Measurements from ENCODE around the gene TNFAIP3.
A peak's percentile ranks its signal among the peaks of the same experiment; 100 is the strongest.

TNFAIP3 gene

DNA sequence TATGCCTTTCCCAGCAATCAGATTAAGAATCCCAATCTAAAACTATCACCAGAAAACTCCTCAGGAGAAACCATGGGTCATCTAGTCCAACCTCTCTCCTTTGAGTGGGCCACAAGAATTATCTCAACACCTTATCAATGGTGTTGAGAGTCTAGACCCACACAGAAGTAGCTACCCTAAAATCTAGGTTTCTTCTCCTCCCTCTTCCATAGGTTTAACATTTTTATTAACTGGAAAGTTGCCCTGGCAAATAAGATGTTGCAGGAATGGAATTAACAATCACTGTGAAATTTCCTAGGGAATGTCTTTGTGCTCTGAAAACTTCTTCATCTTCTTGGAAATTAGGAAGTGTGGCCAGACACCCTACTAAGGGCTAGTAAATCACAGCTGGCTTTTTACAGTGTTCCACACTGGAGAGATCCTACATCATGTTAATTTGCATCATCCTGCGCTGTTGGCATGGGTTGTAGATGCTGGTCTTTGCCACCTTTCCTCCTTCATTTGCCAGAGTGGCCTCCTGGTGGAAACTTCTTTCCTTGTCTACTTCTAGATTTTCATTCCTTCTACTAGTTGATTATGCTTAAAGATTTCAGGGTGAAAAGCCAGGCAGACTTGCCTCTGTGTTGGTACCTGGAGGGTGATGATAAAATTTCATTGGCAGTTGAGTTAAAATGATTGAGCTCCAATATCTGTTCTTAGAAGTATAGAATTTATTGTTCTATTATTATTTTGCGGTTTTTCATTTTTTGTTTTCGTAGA is 2.7 kb downstream of the TNFAIP3 start:
- TF ChIP-seq, protein P1, sequence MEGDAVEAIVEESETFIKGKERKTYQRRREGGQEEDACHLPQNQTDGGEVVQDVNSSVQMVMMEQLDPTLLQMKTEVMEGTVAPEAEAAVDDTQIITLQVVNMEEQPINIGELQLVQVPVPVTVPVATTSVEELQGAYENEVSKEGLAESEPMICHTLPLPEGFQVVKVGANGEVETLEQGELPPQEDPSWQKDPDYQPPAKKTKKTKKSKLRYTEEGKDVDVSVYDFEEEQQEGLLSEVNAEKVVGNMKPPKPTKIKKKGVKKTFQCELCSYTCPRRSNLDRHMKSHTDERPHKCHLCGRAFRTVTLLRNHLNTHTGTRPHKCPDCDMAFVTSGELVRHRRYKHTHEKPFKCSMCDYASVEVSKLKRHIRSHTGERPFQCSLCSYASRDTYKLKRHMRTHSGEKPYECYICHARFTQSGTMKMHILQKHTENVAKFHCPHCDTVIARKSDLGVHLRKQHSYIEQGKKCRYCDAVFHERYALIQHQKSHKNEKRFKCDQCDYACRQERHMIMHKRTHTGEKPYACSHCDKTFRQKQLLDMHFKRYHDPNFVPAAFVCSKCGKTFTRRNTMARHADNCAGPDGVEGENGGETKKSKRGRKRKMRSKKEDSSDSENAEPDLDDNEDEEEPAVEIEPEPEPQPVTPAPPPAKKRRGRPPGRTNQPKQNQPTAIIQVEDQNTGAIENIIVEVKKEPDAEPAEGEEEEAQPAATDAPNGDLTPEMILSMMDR (IDR thresholded peaks at IDR 0.05; ENCODE audit: low read depth, low read length) = no peak
- no peak for DNase-seq (ENCODE audit: low read depth, low spot score)
- H3K4me3 ChIP-seq (ENCODE audit: low read depth, low read length) = no peak overlapping the region
- in situ Hi-C loops (cut with HindIII; ENCODE audit: low sequenced_read_pairs) = no loop called here

- TF ChIP-seq, protein P1 (IDR thresholded peaks at IDR 0.05; ENCODE audit: low read depth, low read length) = no peak
- in situ Hi-C loops (cut with HindIII; ENCODE audit: low sequenced_read_pairs) = no loop called here
- DNase-seq (ENCODE audit: low read depth, low spot score) = no peak
- H3K4me3 ChIP-seq (ENCODE audit: low read depth, low read length) = no peak overlapping the region
These were observed 3.2 kb downstream of the TNFAIP3 start for GRCh38 chr6:137870308-137870644.

DNA sequence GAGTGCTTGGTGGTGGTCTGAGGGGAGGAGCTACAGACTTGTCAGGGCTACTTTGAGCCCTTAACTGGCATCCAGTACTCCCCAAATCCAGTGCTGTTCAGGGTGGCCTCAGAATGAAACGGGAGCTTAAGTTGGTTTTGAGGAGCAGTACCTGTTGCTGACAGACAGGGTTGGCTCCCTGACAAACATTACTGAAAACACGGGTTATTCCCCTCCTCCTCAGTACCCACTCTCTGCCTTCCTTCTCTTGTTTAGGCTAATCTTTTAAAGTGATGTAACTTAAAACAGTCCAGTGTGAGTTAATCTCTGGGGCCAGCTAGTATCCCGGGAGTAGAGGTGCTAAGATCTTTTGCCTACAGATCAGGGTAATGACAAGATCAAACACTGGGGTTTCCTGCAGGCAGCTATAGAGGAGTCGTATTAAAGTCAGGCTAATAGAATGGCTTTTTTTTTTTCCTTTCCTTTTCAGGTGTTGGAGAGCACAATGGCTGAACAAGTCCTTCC is 3.7 kb downstream of the TNFAIP3 start:
- no peak for DNase-seq (ENCODE audit: low read depth, low spot score)
- no peak overlapping the region for H3K4me3 ChIP-seq (ENCODE audit: low read depth, low read length)
- in situ Hi-C loops (cut with HindIII; ENCODE audit: low sequenced_read_pairs) = no loop called here
- TF ChIP-seq, protein P1 (IDR thresholded peaks at IDR 0.05; ENCODE audit: low read depth, low read length) = peak; percentile 0

DNA sequence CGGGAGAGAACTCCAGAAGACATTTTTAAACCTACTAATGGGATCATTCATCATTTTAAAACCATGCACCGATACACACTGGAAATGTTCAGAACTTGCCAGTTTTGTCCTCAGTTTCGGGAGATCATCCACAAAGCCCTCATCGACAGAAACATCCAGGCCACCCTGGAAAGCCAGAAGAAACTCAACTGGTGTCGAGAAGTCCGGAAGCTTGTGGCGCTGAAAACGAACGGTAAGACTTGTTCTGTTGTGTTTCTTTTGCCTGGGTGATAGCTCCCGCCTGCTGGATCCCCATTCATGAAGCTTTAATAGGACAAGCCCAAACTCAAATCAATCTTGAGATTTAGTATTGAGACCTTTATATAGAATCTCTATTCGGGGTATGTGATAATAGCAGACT is 4.2 kb downstream of the TNFAIP3 start:
- H3K4me3 ChIP-seq (ENCODE audit: low read depth, low read length) = no peak overlapping the region
- DNase-seq (ENCODE audit: low read depth, low spot score) = no peak
- in situ Hi-C loops (cut with HindIII; ENCODE audit: low sequenced_read_pairs) = no loop called here
- TF ChIP-seq, protein P1 (IDR thresholded peaks at IDR 0.05; ENCODE audit: low read depth, low read length) = no peak

- peak; percentile 51 for DNase-seq (ENCODE audit: low read depth, low spot score)
- H3K4me3 ChIP-seq (ENCODE audit: low read depth, low read length) = no peak overlapping the region
- TF ChIP-seq, protein P1 (IDR thresholded peaks at IDR 0.05; ENCODE audit: low read depth, low read length) = no peak
- in situ Hi-C loops (cut with HindIII; ENCODE audit: low sequenced_read_pairs) = no loop called here
These were observed 4.9 kb downstream of the TNFAIP3 start for GRCh38 chr6:137871831-137872454.

DNA sequence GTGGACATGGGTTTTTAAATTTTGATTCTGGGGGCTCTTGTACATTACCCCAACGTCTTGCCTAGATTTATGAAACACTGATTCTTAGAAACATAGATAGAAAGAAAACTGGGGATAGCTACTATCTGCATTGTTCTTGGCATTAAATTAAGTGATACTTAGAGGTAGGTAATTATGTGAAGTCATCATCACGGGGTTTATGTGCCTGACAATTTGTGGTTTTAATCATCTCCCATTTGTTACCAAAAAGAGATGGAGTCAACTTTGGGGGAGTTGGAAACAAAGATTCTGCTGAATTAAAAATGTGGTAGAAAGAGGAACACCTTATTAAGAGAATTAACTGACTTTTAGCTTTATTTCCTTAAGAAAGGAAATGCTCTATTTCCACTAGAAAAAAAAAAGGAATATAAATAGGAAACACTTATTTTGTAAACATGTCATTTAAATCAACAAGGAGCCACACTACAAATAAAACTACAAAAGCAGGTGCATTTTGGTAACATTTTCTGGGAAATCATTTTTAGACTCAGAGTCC is 5.6 kb downstream of the TNFAIP3 start:
- in situ Hi-C loops (cut with HindIII; ENCODE audit: low sequenced_read_pairs) = no loop called here
- DNase-seq (ENCODE audit: low read depth, low spot score) = no peak
- H3K4me3 ChIP-seq (ENCODE audit: low read depth, low read length) = no peak overlapping the region
- TF ChIP-seq, protein P1 (IDR thresholded peaks at IDR 0.05; ENCODE audit: low read depth, low read length) = no peak
